ENCODE results near the gene TBATA. TPM values are rescaled to one million over a fixed set of nuclear protein-coding genes. Genes with fewer than 3 reads are reported as not detected.

The TBATA gene
- total RNA-seq, 2 experiments from 2014 or later: not detected

- H3K27ac Mint-ChIP-seq: no peak overlapping the region
- CTCF ChIA-PET: no interaction called here
- no peaks in the 10 kb centered on the region for H3K27me3 Mint-ChIP-seq (ENCODE audit: low read depth)
- no peaks in the 10 kb centered on the region for H3K36me3 Mint-ChIP-seq (ENCODE audit: low read depth)
- intact Hi-C loops (cut with micrococcal nuclease): no loop called here
- no peak overlapping the region for H3K4me3 Mint-ChIP-seq
- H3K9me3 Mint-ChIP-seq: no peaks in the 10 kb centered on the region
- DNase-seq: no peak
- no peaks in the 10 kb centered on the region for H3K4me1 Mint-ChIP-seq (ENCODE audit: low read depth)
Measured at GRCh38 chr10:70744617-70745143, 40.5 kb downstream of the TBATA start.

- intact Hi-C loops (cut with micrococcal nuclease): no loop called here
- Mint-ChIP-seq H3K9me3 (no peaks in the 10 kb centered on the region), H3K27ac (no peak overlapping the region), H3K27me3 (ENCODE audit: low read depth) (no peaks in the 10 kb centered on the region), H3K4me3 (no peak overlapping the region), H3K36me3 (ENCODE audit: low read depth) (no peaks in the 10 kb centered on the region), H3K4me1 (ENCODE audit: low read depth) (no peaks in the 10 kb centered on the region)
- no peak for DNase-seq
- CTCF ChIA-PET: no interaction called here
Measured at GRCh38 chr10:70743879-70744278, 41.3 kb downstream of the TBATA start.

- intact Hi-C loops (cut with micrococcal nuclease): no loop called here
- H3K4me3 Mint-ChIP-seq: no peak overlapping the region
Measured at GRCh38 chr10:70743430-70743788, 41.8 kb downstream of the TBATA start.

GRCh38 chr10:70742537-70743429, 42.4 kb downstream of the TBATA start:
- Mint-ChIP-seq H3K36me3 (ENCODE audit: low read depth) (no peaks in the 10 kb centered on the region), H3K4me3 (no peak overlapping the region), H3K9me3 (no peaks in the 10 kb centered on the region), H3K27me3 (ENCODE audit: low read depth) (no peaks in the 10 kb centered on the region), H3K4me1 (ENCODE audit: low read depth) (no peaks in the 10 kb centered on the region), H3K27ac (no peak overlapping the region)
- DNase-seq: no peak
- CTCF ChIA-PET: interaction anchor here (0.7 kb wide), 1 partner anchor 290 kb away, joined by 3 read pairs; no protein-coding TSS in a partner anchor
- intact Hi-C loops (cut with micrococcal nuclease): no loop called here

More at GRCh38 chr10:70743430-70743788, 41.8 kb downstream of the TBATA start:
- no peak overlapping the region for H3K27ac Mint-ChIP-seq
- H3K9me3 Mint-ChIP-seq: no peaks in the 10 kb centered on the region
- no peaks in the 10 kb centered on the region for H3K27me3 Mint-ChIP-seq (ENCODE audit: low read depth)
- DNase-seq: no peak
- CTCF ChIA-PET: no interaction called here
- H3K36me3 Mint-ChIP-seq (ENCODE audit: low read depth): no peaks in the 10 kb centered on the region
- H3K4me1 Mint-ChIP-seq (ENCODE audit: low read depth): no peaks in the 10 kb centered on the region

GRCh38 chr10:70740406-70741288, 44.5 kb downstream of the TBATA start:
- Mint-ChIP-seq H3K4me1 (ENCODE audit: low read depth) (no peaks in the 10 kb centered on the region), H3K9me3 (no peaks in the 10 kb centered on the region), H3K27ac (no peak overlapping the region), H3K4me3 (no peak overlapping the region), H3K36me3 (ENCODE audit: low read depth) (no peaks in the 10 kb centered on the region), H3K27me3 (ENCODE audit: low read depth) (no peaks in the 10 kb centered on the region)
- CTCF ChIA-PET: interaction anchor here (0.6 to 1.9 kb wide), 4 partner anchors 18 to 468 kb away, joined by 3 to 9 read pairs (median 4); no protein-coding TSS in a partner anchor
- intact Hi-C loops (cut with micrococcal nuclease): no loop called here
- DNase-seq: no peak

GRCh38 chr10:70738761-70739121, 46.4 kb downstream of the TBATA start:
- CTCF ChIA-PET: interaction anchor here (0.9 to 1.9 kb wide), 4 partner anchors 21 to 277 kb away, joined by 3 to 5 read pairs (median 4); no protein-coding TSS in a partner anchor
- no peaks in the 10 kb centered on the region for H3K9me3 Mint-ChIP-seq
- no peak overlapping the region for H3K4me3 Mint-ChIP-seq
- DNase-seq: no peak
- H3K36me3 Mint-ChIP-seq (ENCODE audit: low read depth): no peaks in the 10 kb centered on the region
- no peaks in the 10 kb centered on the region for H3K27me3 Mint-ChIP-seq (ENCODE audit: low read depth)
- no peak overlapping the region for H3K27ac Mint-ChIP-seq
- H3K4me1 Mint-ChIP-seq (ENCODE audit: low read depth): no peaks in the 10 kb centered on the region
- intact Hi-C loops (cut with micrococcal nuclease): no loop called here

- no peaks in the 10 kb centered on the region for H3K4me1 Mint-ChIP-seq (ENCODE audit: low read depth)
- no peaks in the 10 kb centered on the region for H3K36me3 Mint-ChIP-seq (ENCODE audit: low read depth)
- H3K9me3 Mint-ChIP-seq: no peaks in the 10 kb centered on the region
- intact Hi-C loops (cut with micrococcal nuclease): no loop called here
- DNase-seq: no peak
- no peak overlapping the region for H3K27ac Mint-ChIP-seq
- CTCF ChIA-PET: interaction anchor here (0.7 to 1.6 kb wide), 3 partner anchors 29 to 188 kb away, joined by 3 to 5 read pairs (median 4); no protein-coding TSS in a partner anchor
- H3K4me3 Mint-ChIP-seq: no peak overlapping the region
- H3K27me3 Mint-ChIP-seq (ENCODE audit: low read depth): no peaks in the 10 kb centered on the region
Measured at GRCh38 chr10:70738006-70738760, 47.0 kb downstream of the TBATA start.

GRCh38 chr10:70737250-70737649, 47.9 kb downstream of the TBATA start:
- DNase-seq: no peak
- H3K4me3 Mint-ChIP-seq: no peak overlapping the region
- H3K9me3 Mint-ChIP-seq: no peaks in the 10 kb centered on the region
- no peaks in the 10 kb centered on the region for H3K4me1 Mint-ChIP-seq (ENCODE audit: low read depth)
- CTCF ChIA-PET: no interaction called here
- H3K27ac Mint-ChIP-seq: no peak overlapping the region
- no peaks in the 10 kb centered on the region for H3K36me3 Mint-ChIP-seq (ENCODE audit: low read depth)
- intact Hi-C loops (cut with micrococcal nuclease): no loop called here
- H3K27me3 Mint-ChIP-seq (ENCODE audit: low read depth): no peaks in the 10 kb centered on the region

GRCh38 chr10:70736525-70736924, 48.7 kb downstream of the TBATA start:
- H3K4me1 Mint-ChIP-seq (ENCODE audit: low read depth): no peaks in the 10 kb centered on the region
- H3K27ac Mint-ChIP-seq: no peak overlapping the region
- H3K36me3 Mint-ChIP-seq (ENCODE audit: low read depth): no peaks in the 10 kb centered on the region
- intact Hi-C loops (cut with micrococcal nuclease): no loop called here
- CTCF ChIA-PET: no interaction called here
- H3K27me3 Mint-ChIP-seq (ENCODE audit: low read depth): no peaks in the 10 kb centered on the region
- no peak for DNase-seq
- H3K4me3 Mint-ChIP-seq: no peak overlapping the region
- H3K9me3 Mint-ChIP-seq: no peaks in the 10 kb centered on the region

- CTCF ChIA-PET: no interaction called here
- Mint-ChIP-seq H3K4me3 (no peak overlapping the region), H3K27me3 (ENCODE audit: low read depth) (no peaks in the 10 kb centered on the region), H3K4me1 (ENCODE audit: low read depth) (no peaks in the 10 kb centered on the region), H3K36me3 (ENCODE audit: low read depth) (no peaks in the 10 kb centered on the region), H3K9me3 (no peaks in the 10 kb centered on the region), H3K27ac (no peak overlapping the region)
- intact Hi-C loops (cut with micrococcal nuclease): no loop called here
- no peak for DNase-seq
Measured at GRCh38 chr10:70735161-70735560, 50.0 kb downstream of the TBATA start.

GRCh38 chr10:70733051-70733450, 52.1 kb downstream of the TBATA start:
- DNase-seq: no peak
- H3K9me3 Mint-ChIP-seq: no peaks in the 10 kb centered on the region
- intact Hi-C loops (cut with micrococcal nuclease): no loop called here
- H3K36me3 Mint-ChIP-seq (ENCODE audit: low read depth): no peaks in the 10 kb centered on the region
- CTCF ChIA-PET: interaction anchor here (1.2 kb wide), 1 partner anchor 272 kb away, joined by 4 read pairs; no protein-coding TSS in a partner anchor
- H3K4me1 Mint-ChIP-seq (ENCODE audit: low read depth): no peaks in the 10 kb centered on the region
- H3K27ac Mint-ChIP-seq: no peak overlapping the region
- H3K4me3 Mint-ChIP-seq: no peak overlapping the region
- H3K27me3 Mint-ChIP-seq (ENCODE audit: low read depth): no peaks in the 10 kb centered on the region

GRCh38 chr10:70732569-70732968, 52.6 kb downstream of the TBATA start:
- no peak for DNase-seq
- Mint-ChIP-seq H3K27me3 (ENCODE audit: low read depth) (no peaks in the 10 kb centered on the region), H3K9me3 (no peaks in the 10 kb centered on the region), H3K4me3 (no peak overlapping the region), H3K27ac (no peak overlapping the region), H3K4me1 (ENCODE audit: low read depth) (no peaks in the 10 kb centered on the region), H3K36me3 (ENCODE audit: low read depth) (no peaks in the 10 kb centered on the region)
- intact Hi-C loops (cut with micrococcal nuclease): no loop called here
- CTCF ChIA-PET: interaction anchor here (1.2 kb wide), 1 partner anchor 272 kb away, joined by 4 read pairs; no protein-coding TSS in a partner anchor

Data from activated naive CD4-positive, alpha-beta T cell treated with anti-CD3 and anti-CD28 coated beads for 36 hours (primary cell).